ENCODE measurements around the gene MBD5.

DNA sequence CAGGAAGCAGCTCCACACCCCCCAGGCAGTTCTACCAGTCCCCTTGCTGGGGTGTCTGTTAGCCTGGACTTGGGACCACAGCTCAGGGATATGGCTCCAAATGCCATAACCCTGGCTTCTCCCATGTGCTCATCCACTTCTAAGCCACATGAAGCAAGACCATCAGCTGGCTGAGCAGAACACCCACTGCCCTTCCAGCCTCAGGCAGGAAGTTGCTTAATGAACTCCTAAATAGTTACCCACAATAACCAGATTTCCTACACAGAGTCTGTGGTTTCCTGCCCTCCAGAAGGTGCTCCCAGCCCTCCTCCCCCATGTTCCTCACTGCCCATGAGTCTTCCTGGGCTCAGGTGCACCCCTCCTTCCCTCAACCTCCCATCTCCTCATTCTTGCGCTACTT lies 525.4 kb downstream of the MBD5 start:
- TF ChIP-seq, protein P1, sequence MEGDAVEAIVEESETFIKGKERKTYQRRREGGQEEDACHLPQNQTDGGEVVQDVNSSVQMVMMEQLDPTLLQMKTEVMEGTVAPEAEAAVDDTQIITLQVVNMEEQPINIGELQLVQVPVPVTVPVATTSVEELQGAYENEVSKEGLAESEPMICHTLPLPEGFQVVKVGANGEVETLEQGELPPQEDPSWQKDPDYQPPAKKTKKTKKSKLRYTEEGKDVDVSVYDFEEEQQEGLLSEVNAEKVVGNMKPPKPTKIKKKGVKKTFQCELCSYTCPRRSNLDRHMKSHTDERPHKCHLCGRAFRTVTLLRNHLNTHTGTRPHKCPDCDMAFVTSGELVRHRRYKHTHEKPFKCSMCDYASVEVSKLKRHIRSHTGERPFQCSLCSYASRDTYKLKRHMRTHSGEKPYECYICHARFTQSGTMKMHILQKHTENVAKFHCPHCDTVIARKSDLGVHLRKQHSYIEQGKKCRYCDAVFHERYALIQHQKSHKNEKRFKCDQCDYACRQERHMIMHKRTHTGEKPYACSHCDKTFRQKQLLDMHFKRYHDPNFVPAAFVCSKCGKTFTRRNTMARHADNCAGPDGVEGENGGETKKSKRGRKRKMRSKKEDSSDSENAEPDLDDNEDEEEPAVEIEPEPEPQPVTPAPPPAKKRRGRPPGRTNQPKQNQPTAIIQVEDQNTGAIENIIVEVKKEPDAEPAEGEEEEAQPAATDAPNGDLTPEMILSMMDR (IDR thresholded peaks at IDR 0.05), result no peak
- TF ChIP-seq POLR2A (IDR thresholded peaks at IDR 0.05) (no peak), POLR2AphosphoS5 (IDR thresholded peaks at IDR 0.05) (no peak), EP300 (IDR thresholded peaks at IDR 0.05) (no peak)
